Activated CD4-positive, alpha-beta memory T cell treated with anti-CD3 and anti-CD28 coated beads, Interleukin-2, amount 10 ng/mL, durations not matched to agents 7 days and 5 days (primary cell): ENCODE results near the gene EBF3. TPM values are rescaled to one million over a fixed set of nuclear protein-coding genes. Genes with fewer than 3 reads are reported as not detected.

Experiments
- CTCF ChIA-PET: fragments of 350-600 bp; sonication (Branson Sonifier 250); formaldehyde crosslinking; loops from one replicate; lab custom pipeline; 2021; ENCODE audit warnings: antibody characterized with exemption, inconsistent platforms; lab: Charles Lee
- POLR2A ChIA-PET: fragments of 350-600 bp; sonication (Branson Sonifier 250); formaldehyde crosslinking; loops from one replicate; lab custom pipeline; 2021; ENCODE audit warnings: antibody characterized with exemption; lab: Charles Lee
- DNase-seq: peaks from one replicate; pipeline ENCODE4 v3.0.0-alpha.2; 2020
- H3K27ac Mint-ChIP-seq: one replicate; pipeline ENCODE4 v1.8.0; 2021; ENCODE audit warnings: mild to moderate bottlenecking, mixed read lengths
- H3K27me3 Mint-ChIP-seq: one replicate; pipeline ENCODE4 v1.8.0; 2021; ENCODE audit warnings: mixed read lengths
- H3K36me3 Mint-ChIP-seq: one replicate; pipeline ENCODE4 v1.8.0; 2021; ENCODE audit warnings: low read depth, mixed read lengths
- H3K4me1 Mint-ChIP-seq: one replicate; pipeline ENCODE4 v1.8.0; 2021; ENCODE audit warnings: mixed read lengths
- H3K4me3 Mint-ChIP-seq: one replicate; pipeline ENCODE4 v1.8.0; 2021; ENCODE audit warnings: mild to moderate bottlenecking, mixed read lengths
- H3K9me3 Mint-ChIP-seq: one replicate; pipeline ENCODE4 v1.8.0; 2021; ENCODE audit warnings: mixed read lengths
- total RNA-seq, 2 experiments: library from RNA; stranded (reverse); gene quantifications; one replicate each; pipeline ENCODE4 v1.2.3, GENCODE V29; 2021

EBF3 gene
- total RNA-seq, 2 experiments from 2014 or later: not detected

DNA sequence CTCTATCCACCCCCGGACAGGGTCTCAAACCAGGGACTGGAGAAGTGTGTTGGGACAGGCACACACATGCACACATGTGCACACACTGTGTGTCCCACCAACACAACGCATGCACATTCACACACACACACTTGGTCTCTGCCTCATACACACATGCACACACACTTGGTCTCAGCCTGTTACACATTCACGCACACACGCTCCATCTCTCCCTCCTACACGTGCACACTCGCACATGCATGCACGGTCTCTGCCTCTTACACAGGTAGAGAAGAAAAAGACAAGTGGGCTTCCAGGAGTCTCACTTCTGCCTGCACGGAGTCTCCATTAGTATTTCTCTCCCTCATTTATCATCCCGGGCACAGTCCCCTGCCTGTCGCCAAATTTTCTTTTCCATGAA is 171.2 kb downstream of the EBF3 start:
- H3K9me3 Mint-ChIP-seq: peaks cover 36% of the 10 kb centered on the region

DNA sequence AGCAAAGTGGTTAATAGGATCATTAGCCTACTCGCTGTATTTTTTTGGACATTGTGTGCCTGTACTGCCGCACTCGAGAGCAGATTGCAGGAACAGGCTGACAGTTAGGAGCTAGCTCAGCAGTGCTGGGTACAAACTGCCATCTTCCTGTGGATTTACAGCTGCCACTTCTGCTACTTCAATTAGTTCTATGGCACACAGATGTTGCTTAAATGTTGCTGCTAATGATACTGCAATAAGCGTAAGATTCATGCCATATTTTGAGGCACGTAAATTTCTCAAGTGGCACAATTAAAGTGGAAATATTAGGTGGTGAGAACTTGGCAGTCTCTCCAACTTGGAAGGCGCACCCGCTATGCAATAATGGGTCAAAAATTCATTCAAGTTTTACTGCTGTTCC is 171.9 kb downstream of the EBF3 start:
- ChIA-PET CTCF (no interaction called here), POLR2A (no interaction called here)
- Mint-ChIP-seq H3K9me3 (peaks cover 41% of the 10 kb centered on the region), H3K27ac (no peak overlapping the region), H3K36me3 (no peaks in the 10 kb centered on the region), H3K27me3 (no peaks in the 10 kb centered on the region), H3K4me3 (no peak overlapping the region), H3K4me1 (no peaks in the 10 kb centered on the region)
- no peak for DNase-seq

More for the DNA sequence above, 171.2 kb downstream of the EBF3 start:
- Mint-ChIP-seq H3K36me3 (no peaks in the 10 kb centered on the region), H3K27me3 (no peaks in the 10 kb centered on the region), H3K4me3 (no peak overlapping the region), H3K27ac (no peak overlapping the region), H3K4me1 (no peaks in the 10 kb centered on the region)
- CTCF ChIA-PET: no interaction called here
- POLR2A ChIA-PET: no interaction called here
- no peak for DNase-seq

DNA sequence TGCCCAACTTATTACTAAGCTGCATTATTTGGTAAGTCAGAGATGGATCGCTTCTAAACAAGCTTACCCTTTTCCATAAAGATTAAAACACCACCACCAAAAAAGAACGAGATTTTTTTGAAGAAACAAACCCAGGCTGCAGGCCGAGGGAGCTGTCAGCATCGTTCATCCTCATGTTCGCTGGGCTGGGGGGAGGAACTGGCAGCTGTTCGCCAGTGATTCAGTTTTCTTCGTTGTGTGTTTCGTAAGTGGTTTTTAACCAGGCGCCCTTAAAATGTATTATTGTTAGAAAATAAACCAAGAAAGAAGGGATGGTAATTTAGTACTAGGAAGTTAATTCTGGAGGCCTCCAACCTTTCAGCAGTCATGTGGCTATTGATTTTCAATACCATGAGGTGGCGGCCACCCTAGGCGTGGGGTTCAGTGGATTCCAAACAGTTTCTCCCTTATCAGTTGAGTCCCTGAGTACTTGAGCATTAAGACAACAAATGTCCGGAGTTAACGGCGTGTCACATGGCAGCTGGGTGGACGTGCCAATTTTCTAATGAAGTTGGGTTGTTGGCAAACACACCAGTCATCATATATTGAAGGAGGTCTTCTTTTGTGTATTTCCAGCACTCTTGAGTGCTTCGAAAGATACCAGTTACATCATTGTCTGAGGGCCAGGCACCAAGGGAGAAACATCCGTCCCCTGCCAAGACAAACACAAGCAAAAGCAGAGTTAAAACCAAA is 173.2 kb downstream of the EBF3 start:
- H3K9me3 Mint-ChIP-seq: peaks cover 46% of the 10 kb centered on the region
- ChIA-PET CTCF (interaction anchor here (0.7 kb wide), 1 partner anchor 19 kb away, joined by 3 read pairs; no protein-coding TSS in a partner anchor), POLR2A (no interaction called here)
- H3K27me3 Mint-ChIP-seq: no peaks in the 10 kb centered on the region
- no peaks in the 10 kb centered on the region for H3K4me1 Mint-ChIP-seq
- no peak for DNase-seq
- H3K36me3 Mint-ChIP-seq: no peaks in the 10 kb centered on the region
- no peak overlapping the region for H3K27ac Mint-ChIP-seq
- no peak overlapping the region for H3K4me3 Mint-ChIP-seq

DNA sequence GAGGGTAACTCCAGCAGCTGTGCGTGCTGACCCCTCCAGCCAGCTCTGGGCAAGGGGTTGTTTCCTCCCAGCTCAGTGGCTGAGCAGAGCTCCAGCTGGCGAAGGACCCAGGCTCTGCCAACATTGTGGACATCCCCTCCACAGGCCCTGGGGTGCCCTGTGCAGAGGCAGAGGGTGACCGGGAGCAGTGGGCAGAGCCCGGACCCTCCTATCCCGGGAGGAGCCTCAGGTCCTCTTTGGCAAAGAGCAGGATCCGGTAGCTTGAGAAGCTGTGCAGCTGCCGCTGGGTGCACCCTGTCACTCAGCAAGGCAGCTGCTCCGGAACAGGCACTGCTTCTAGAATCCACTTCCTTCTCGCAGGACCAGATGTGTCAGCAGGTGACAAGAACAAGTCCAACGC is 175.9 kb downstream of the EBF3 start:
- Mint-ChIP-seq H3K27ac (no peak overlapping the region), H3K4me3 (no peak overlapping the region), H3K9me3 (peaks cover 50% of the 10 kb centered on the region), H3K4me1 (no peaks in the 10 kb centered on the region), H3K36me3 (no peaks in the 10 kb centered on the region), H3K27me3 (no peaks in the 10 kb centered on the region)
- POLR2A ChIA-PET: no interaction called here
- DNase-seq: no peak
- CTCF ChIA-PET: no interaction called here

DNA sequence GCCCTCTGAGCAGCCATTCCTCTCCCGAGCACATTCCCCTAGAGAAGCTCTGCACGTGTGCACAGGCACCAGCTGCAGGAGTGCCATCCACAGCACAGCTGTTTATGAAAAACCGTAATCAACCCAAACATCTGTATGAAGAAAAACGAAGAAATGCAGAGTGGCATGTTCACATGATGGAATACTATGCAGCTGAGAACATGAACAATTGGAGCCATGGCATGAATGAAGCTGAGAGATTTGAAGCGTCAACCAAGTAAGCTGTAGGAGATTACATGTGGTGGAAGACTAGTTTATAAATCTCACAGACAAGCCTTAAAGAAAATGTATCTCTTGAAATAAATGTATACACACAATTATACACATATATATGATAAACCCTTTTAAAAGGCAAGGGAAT is 176.5 kb downstream of the EBF3 start:
- H3K9me3 Mint-ChIP-seq: peaks cover 51% of the 10 kb centered on the region
- no peak overlapping the region for H3K4me3 Mint-ChIP-seq
- H3K36me3 Mint-ChIP-seq: no peaks in the 10 kb centered on the region
- POLR2A ChIA-PET: no interaction called here
- CTCF ChIA-PET: no interaction called here
- H3K4me1 Mint-ChIP-seq: no peaks in the 10 kb centered on the region
- no peak for DNase-seq
- no peaks in the 10 kb centered on the region for H3K27me3 Mint-ChIP-seq
- no peak overlapping the region for H3K27ac Mint-ChIP-seq

DNA sequence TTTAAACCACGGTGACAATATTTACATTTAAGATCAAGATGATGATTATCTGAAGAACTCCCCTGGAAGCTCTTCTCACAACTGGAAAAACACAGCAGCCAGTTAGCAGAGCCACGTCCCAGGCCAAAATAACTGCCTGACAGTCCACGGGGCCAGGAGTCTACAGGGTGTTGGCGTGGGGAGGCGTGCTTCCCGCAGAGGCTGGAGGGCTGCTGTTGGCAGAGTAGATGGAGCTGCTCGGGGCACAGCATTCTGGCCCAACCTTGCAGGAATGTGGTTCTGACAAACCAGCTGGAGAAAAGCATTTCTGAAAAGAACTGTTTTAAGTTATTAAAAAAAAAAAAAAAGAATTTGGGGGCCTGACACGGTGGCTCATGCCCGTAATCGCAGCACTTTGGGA is 177.9 kb downstream of the EBF3 start:
- DNase-seq: no peak
- Mint-ChIP-seq H3K27me3 (no peaks in the 10 kb centered on the region), H3K36me3 (no peaks in the 10 kb centered on the region), H3K9me3 (peaks cover 45% of the 10 kb centered on the region), H3K4me3 (no peak overlapping the region), H3K27ac (no peak overlapping the region), H3K4me1 (no peaks in the 10 kb centered on the region)
- ChIA-PET CTCF (no interaction called here), POLR2A (no interaction called here)

DNA sequence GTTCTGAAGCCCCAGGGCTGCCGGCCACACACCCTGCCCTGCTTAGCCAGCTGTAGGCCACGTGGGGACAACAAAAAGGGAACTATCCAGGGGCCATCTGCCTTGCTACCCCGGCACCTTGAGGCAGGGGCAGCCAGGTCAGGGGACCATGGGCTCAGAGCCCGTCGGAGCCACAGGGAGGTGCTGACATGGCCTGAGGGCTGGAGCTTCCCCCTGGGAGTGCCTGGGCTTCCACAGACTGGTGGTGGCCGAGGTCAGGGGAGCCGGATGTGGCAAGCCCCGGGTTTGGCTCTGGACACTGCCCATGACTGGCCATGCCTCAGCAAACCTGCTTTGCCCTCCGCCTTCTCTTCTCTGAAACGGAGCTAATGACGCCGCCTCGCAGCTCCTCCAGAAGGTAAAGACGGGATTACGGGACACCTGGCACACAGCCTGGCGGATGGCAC is 178.5 kb downstream of the EBF3 start:
- Mint-ChIP-seq H3K9me3 (peaks cover 41% of the 10 kb centered on the region), H3K27me3 (no peaks in the 10 kb centered on the region), H3K4me3 (no peak overlapping the region), H3K4me1 (no peaks in the 10 kb centered on the region), H3K36me3 (no peaks in the 10 kb centered on the region), H3K27ac (no peak overlapping the region)
- DNase-seq: no peak
- POLR2A ChIA-PET: no interaction called here
- CTCF ChIA-PET: no interaction called here

Other genes starting within 250 kb of the EBF3 start
- 1 to 10 TPM; 2.5 TPM for gene C10orf143, start 146.6 kb upstream of the EBF3 start, total RNA-seq
- 10 to 100 TPM; 73.8 to 83.7 TPM for gene GLRX3, start 172.1 kb upstream of the EBF3 start, total RNA-seq